HepG2 (cell line): Measurements from ENCODE around the gene B3GNT7. TPM values are rescaled to one million over a fixed set of nuclear protein-coding genes. Genes with fewer than 3 reads are reported as not detected.

Experiments used
- BRCA1 ChIP-seq: sonication (generic); formaldehyde crosslinking; IDR thresholded peaks from 2 replicates; pipeline ENCODE4 v1.4.0; 2020; ENCODE audit warnings: missing genetic modification reagents
- CHD2 ChIP-seq: IDR thresholded peaks from 2 replicates; pipeline ENCODE4 v1.6.1; 2011; ENCODE audit warnings: low read depth, low read length, improper control_type of control experiment
- HES4 ChIP-seq: sonication (generic); formaldehyde crosslinking; IDR thresholded peaks from 2 replicates; pipeline ENCODE4 v1.9.0; 2021; ENCODE audit warnings: mild to moderate bottlenecking, missing genetic modification reagents, borderline replicate concordance
- ISL2 ChIP-seq: sonication (generic); formaldehyde crosslinking; IDR thresholded peaks from 2 replicates; pipeline ENCODE4 v1.5.0; 2020; ENCODE audit warnings: missing genetic modification reagents
- KAT7 ChIP-seq: IDR thresholded peaks from 2 replicates; pipeline ENCODE4 v1.6.1; 2018; ENCODE audit warnings: borderline replicate concordance, missing compliant biosample characterization
- NR2C2 ChIP-seq: sonication (generic); formaldehyde crosslinking; IDR thresholded peaks from 2 replicates; pipeline ENCODE4 v1.4.0; 2020; ENCODE audit warnings: missing genetic modification reagents, mild to moderate bottlenecking, moderate library complexity, borderline replicate concordance
- NRL ChIP-seq: sonication (generic); formaldehyde crosslinking; IDR thresholded peaks from 2 replicates; pipeline ENCODE4 v1.5.0; 2020; ENCODE audit warnings: missing genetic modification reagents, mild to moderate bottlenecking, moderate library complexity, borderline replicate concordance
- RERE ChIP-seq: IDR thresholded peaks from 2 replicates; pipeline ENCODE4 v1.6.1; 2016; ENCODE audit warnings: low read depth, missing genetic modification reagents, missing compliant biosample characterization
- SCMH1 ChIP-seq: sonication (generic); formaldehyde crosslinking; IDR thresholded peaks from 2 replicates; pipeline ENCODE4 v1.9.0; 2021; ENCODE audit warnings: missing genetic modification reagents, mild to moderate bottlenecking, borderline replicate concordance
- SOX13 ChIP-seq, 3 experiments: fragments of 450-650 bp in 1 of 3; sonication (generic) in 1 of 3; formaldehyde crosslinking in 1 of 3; IDR thresholded peaks in 2 of 3; conservative IDR thresholded peaks in 1 of 3; 2 replicates each; pipeline versions ENCODE4 v1.5.0 to v1.6.1; 2016 to 2020; ENCODE audit warnings: antibody characterized with exemption in 1 of 3, mild to moderate bottlenecking in 1 of 3, missing compliant biosample characterization in 1 of 3, missing genetic modification reagents in 1 of 3, moderate library complexity in 1 of 3
- TFDP1 ChIP-seq: IDR thresholded peaks from 2 replicates; pipeline ENCODE4 v1.6.1; 2016; ENCODE audit warnings: missing compliant biosample characterization, missing genetic modification reagents, borderline replicate concordance
- ZFP91 ChIP-seq: sonication (generic); formaldehyde crosslinking; IDR thresholded peaks from 2 replicates; pipeline ENCODE4 v1.9.0; 2022; ENCODE audit warnings: missing genetic modification reagents, mild to moderate bottlenecking, borderline replicate concordance
- ZNF205 ChIP-seq: IDR thresholded peaks from 2 replicates; pipeline ENCODE4 v1.6.1; 2018; ENCODE audit warnings: missing biosample characterization, missing genetic modification reagents
- ZNF232 ChIP-seq: sonication (generic); formaldehyde crosslinking; IDR thresholded peaks from 2 replicates; pipeline ENCODE4 v1.4.0; 2020; ENCODE audit warnings: missing genetic modification reagents, borderline replicate concordance
- ZNF547 ChIP-seq: sonication (generic); formaldehyde crosslinking; IDR thresholded peaks from 2 replicates; pipeline ENCODE4 v1.5.1; 2020; ENCODE audit warnings: mild to moderate bottlenecking, missing genetic modification reagents
- ZNF598 ChIP-seq: sonication (generic); formaldehyde crosslinking; IDR thresholded peaks from 2 replicates; pipeline ENCODE4 v1.5.1; 2020; ENCODE audit warnings: mild to moderate bottlenecking, missing genetic modification reagents, borderline replicate concordance
- ZNF629 ChIP-seq: sonication (generic); formaldehyde crosslinking; conservative IDR thresholded peaks from 2 replicates; pipeline ENCODE4 v1.5.0; 2020; ENCODE audit warnings: missing genetic modification reagents
- ZNF777 ChIP-seq: sonication (generic); formaldehyde crosslinking; IDR thresholded peaks from 2 replicates; pipeline ENCODE4 v1.4.0; 2020; ENCODE audit warnings: missing genetic modification reagents
- ZSCAN20 ChIP-seq: sonication (generic); formaldehyde crosslinking; IDR thresholded peaks from 2 replicates; pipeline ENCODE4 v1.4.0; 2020; ENCODE audit warnings: missing genetic modification reagents, mild to moderate bottlenecking, borderline replicate concordance
- ZSCAN31 ChIP-seq: sonication (generic); formaldehyde crosslinking; IDR thresholded peaks from 2 replicates; pipeline ENCODE4 v1.5.0; 2020; ENCODE audit warnings: low read depth, mild to moderate bottlenecking, missing genetic modification reagents
- polyA plus RNA-seq, 8 experiments: library from polyadenylated mRNA; depleted of rRNA in 3 of 8; stranded (reverse) in 7 of 8; unstranded in 1 of 8; fragments of >200 nt; fragmentation: Illumina TruSeq in 4 of 8; extraction: Trizol in 4 of 8; gene quantifications; 2 replicates each; pipeline versions ENCODE4 v1.2.1 to v1.2.3, GENCODE V29; 2011 to 2016; ENCODE audit warnings: low read depth in 4 of 8, missing spikeins in 1 of 8, mixed read lengths in 1 of 8; ENCODE audit not compliant: insufficient read depth in 1 of 8
- total RNA-seq, 5 experiments: library from RNA; depleted of rRNA; stranded (reverse); fragments of >200 nt; fragmentation: Illumina TruSeq; extraction: Trizol; gene quantifications; 2 replicates each; pipeline ENCODE4 v1.2.3, GENCODE V29; 2016; ENCODE audit warnings: low read depth in 1 of 5

Gene B3GNT7
- total and polyA plus RNA-seq, 2 of the 13 experiments (the other 11 are each of a cell fraction or from before 2014, with no cell fraction given), result 0.04 to 0.24 TPM

- peak; percentile 54; the same call in 1 of the 2 replicates for TF ChIP-seq ZNF598
- peak; percentile 60; the same call in 1 of the 2 replicates for TF ChIP-seq ZNF547 (CRISPR knock-in tag)
- TF ChIP-seq ZFP91 (CRISPR knock-in tag), result peak; percentile 83; the same call in 1 of the 2 replicates
- TF ChIP-seq KAT7 (CRISPR knock-in tag), result no peak
- TF ChIP-seq ZNF777 (CRISPR knock-in tag), result no peak
- TF ChIP-seq SCMH1, result no peak
- TF ChIP-seq ZSCAN31 (CRISPR knock-in tag), result peak; percentile 78
- 0 out of 2 replicates have a peak, but pooled peaks have one; percentile 43 for TF ChIP-seq ISL2
- peak; percentile 37; the same call in 1 of the 2 replicates for TF ChIP-seq ZNF629 (CRISPR knock-in tag)
- no peak for TF ChIP-seq CHD2
- TF ChIP-seq TFDP1, result peak; percentile 63; the same call in 1 of the 2 replicates
- TF ChIP-seq ZNF205 (CRISPR knock-in tag), result peak; percentile 30; the same call in 1 of the 2 replicates
- no peak for TF ChIP-seq NR2C2 (CRISPR knock-in tag)
- TF ChIP-seq SOX13 (IDR thresholded peaks at IDR 0.05), result no peak
- no peak for TF ChIP-seq SOX13 (CRISPR knock-in tag; conservative IDR thresholded peaks at IDR 0.05 in 1 of 2, IDR thresholded peaks at IDR 0.05 in 1 of 2)
- no peak for TF ChIP-seq RERE (CRISPR knock-in tag)
- TF ChIP-seq ZSCAN20 (CRISPR knock-in tag), result peak; percentile 65; the same call in 1 of the 2 replicates
- TF ChIP-seq ZNF232 (CRISPR knock-in tag), result peak; percentile 80; the same call in 1 of the 2 replicates
- TF ChIP-seq NRL (CRISPR knock-in tag), result peak; percentile 72; the same call in 1 of the 2 replicates
- TF ChIP-seq BRCA1 (CRISPR knock-in tag), result peak; percentile 44; the same call in 1 of the 2 replicates
- peak; percentile 68; the same call in 1 of the 2 replicates for TF ChIP-seq HES4 (CRISPR knock-in tag)
Measured at GRCh38 chr2:231418820-231419640, 23.5 kb downstream of the B3GNT7 start (continued).
